Progenitor cell of endocrine pancreas (in vitro differentiated cells): ENCODE measurements around the gene KCNJ3. TPM values are rescaled to one million over a fixed set of nuclear protein-coding genes. Genes with fewer than 3 reads are reported as not detected.

ENCODE experiments used
- DNase-seq: peaks from one replicate; pipeline ENCODE4 v3.0.0; 2021; ENCODE audit warnings: low spot score; ENCODE audit not compliant: unreplicated experiment
- H3K27ac Mint-ChIP-seq: 2 replicates; pipeline ENCODE4 v1.8.0; 2021; ENCODE audit warnings: mild to moderate bottlenecking, moderate library complexity, mixed read lengths
- H3K27me3 Mint-ChIP-seq: 2 replicates; pipeline ENCODE4 v1.8.0; 2021; ENCODE audit warnings: mixed read lengths
- H3K36me3 Mint-ChIP-seq: 2 replicates; pipeline ENCODE4 v1.8.0; 2022; ENCODE audit warnings: mixed read lengths; ENCODE audit not compliant: insufficient read depth
- H3K4me1 Mint-ChIP-seq: 2 replicates; pipeline ENCODE4 v1.8.0; 2021; ENCODE audit warnings: low read depth, mixed read lengths
- H3K4me3 Mint-ChIP-seq: 2 replicates; pipeline ENCODE4 v1.8.0; 2021; ENCODE audit warnings: low read depth, mild to moderate bottlenecking, moderate library complexity, mixed read lengths
- H3K9me3 Mint-ChIP-seq: 2 replicates; pipeline ENCODE4 v1.8.0; 2021; ENCODE audit warnings: low read depth, mixed read lengths
- total RNA-seq: library from RNA; stranded (reverse); gene quantifications from 2 replicates; pipeline ENCODE4 v1.2.1, GENCODE V29; 2021
- TF ChIP-seq, protein P1 (sequence below): fragments of 200-600 bp; sonication (generic); IDR thresholded peaks from one replicate; pipeline ENCODE4 v1.5.0; 2021; ENCODE audit warnings: antibody characterized with exemption, mild to moderate bottlenecking; ENCODE audit not compliant: unreplicated experiment

KCNJ3 gene
- total RNA-seq, 1 donor from 2014 or later: 9.6 TPM

DNA sequence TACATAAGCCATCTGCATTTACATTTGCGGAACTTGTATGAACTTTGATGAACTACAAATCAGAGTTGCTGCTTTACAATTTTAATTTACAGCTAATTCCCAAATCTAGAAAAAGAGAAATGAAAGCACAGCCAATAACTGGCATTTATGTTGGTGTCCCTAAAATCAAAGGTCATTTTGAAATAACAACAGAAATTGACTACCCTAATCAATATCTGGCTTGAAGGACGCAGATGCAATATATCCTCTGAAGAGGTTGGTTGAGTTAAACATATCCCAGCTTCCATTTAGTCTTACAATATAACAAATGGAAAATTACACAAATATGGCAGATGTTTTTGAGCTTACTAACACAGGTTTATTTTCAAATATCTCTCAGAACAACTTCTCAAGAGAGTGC lies 177.5 kb downstream of the KCNJ3 start:
- no peak overlapping the region for H3K27ac Mint-ChIP-seq
- DNase-seq: no peak
- H3K4me1 Mint-ChIP-seq: peaks cover 6% of the 10 kb centered on the region
- H3K27me3 Mint-ChIP-seq: no peaks in the 10 kb centered on the region
- no peaks in the 10 kb centered on the region for H3K9me3 Mint-ChIP-seq
- no peaks in the 10 kb centered on the region for H3K36me3 Mint-ChIP-seq
- H3K4me3 Mint-ChIP-seq: no peak overlapping the region
- TF ChIP-seq, protein P1, sequence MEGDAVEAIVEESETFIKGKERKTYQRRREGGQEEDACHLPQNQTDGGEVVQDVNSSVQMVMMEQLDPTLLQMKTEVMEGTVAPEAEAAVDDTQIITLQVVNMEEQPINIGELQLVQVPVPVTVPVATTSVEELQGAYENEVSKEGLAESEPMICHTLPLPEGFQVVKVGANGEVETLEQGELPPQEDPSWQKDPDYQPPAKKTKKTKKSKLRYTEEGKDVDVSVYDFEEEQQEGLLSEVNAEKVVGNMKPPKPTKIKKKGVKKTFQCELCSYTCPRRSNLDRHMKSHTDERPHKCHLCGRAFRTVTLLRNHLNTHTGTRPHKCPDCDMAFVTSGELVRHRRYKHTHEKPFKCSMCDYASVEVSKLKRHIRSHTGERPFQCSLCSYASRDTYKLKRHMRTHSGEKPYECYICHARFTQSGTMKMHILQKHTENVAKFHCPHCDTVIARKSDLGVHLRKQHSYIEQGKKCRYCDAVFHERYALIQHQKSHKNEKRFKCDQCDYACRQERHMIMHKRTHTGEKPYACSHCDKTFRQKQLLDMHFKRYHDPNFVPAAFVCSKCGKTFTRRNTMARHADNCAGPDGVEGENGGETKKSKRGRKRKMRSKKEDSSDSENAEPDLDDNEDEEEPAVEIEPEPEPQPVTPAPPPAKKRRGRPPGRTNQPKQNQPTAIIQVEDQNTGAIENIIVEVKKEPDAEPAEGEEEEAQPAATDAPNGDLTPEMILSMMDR: no peak

DNA sequence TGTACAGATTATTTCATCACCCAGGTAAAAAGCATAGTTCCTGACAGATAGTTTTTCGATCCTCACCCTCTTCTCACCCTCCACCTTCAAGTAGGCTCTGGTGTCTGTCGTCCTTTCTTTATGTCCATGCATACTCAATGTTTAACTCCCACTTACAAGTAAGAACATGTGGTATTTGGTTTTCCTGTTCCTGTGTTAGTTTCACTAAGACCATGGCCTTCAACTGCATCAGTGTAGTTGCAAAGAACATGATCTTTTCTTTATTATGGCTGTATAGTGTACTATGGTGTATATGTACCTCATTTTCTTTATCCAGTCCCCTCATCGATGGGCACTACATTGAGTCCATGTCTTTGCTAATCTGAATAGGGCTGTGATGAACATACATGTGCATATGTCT lies 184.2 kb downstream of the KCNJ3 start:
- Mint-ChIP-seq H3K27ac (no peak overlapping the region), H3K9me3 (peaks cover 22% of the 10 kb centered on the region), H3K4me1 (no peaks in the 10 kb centered on the region), H3K4me3 (no peak overlapping the region), H3K36me3 (no peaks in the 10 kb centered on the region), H3K27me3 (no peaks in the 10 kb centered on the region)
- TF ChIP-seq, protein P1: no peak
- DNase-seq: no peak

DNA sequence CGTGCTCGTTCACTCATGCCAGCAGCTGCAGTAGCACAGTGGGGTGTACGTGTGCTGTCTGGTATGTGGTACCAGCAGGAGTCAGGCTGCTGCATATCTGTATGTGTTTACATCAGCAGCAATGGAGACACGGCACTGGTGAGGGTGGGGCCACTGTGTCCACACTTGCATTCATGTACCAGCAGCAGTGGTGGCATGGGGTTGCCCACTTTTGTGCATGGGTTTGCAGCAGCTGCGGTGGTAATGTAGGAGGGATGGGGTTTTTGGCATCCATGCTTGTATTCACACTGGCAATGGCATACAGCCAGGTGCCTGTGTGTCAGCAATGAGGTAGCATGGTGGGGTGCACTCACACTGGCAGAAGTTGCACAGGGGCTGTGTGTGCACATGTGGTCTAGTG lies 187.8 kb downstream of the KCNJ3 start:
- no peaks in the 10 kb centered on the region for H3K27me3 Mint-ChIP-seq
- H3K4me1 Mint-ChIP-seq: no peaks in the 10 kb centered on the region
- H3K4me3 Mint-ChIP-seq: no peak overlapping the region
- no peak overlapping the region for H3K27ac Mint-ChIP-seq
- peaks cover 32% of the 10 kb centered on the region for H3K9me3 Mint-ChIP-seq
- TF ChIP-seq, protein P1: no peak
- peaks cover 1% of the 10 kb centered on the region for H3K36me3 Mint-ChIP-seq
- no peak for DNase-seq

DNA sequence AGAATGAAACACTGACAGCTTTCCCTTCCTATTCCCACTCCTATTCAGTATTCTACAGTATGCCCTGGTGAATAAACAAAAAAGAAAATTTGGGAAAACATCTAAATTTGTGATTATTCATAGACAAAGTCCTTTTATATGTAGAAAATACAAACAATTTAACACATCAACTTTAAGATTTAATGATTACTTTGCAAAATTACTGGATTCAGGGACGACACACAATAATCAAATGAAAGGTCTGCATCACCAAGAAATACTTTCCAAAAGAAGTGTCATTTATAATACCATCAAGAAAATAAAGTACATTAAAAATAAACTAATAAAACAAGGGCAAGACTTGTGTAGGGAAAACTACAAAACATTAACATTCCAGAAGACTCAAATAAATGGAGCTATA lies 199.8 kb downstream of the KCNJ3 start:
- TF ChIP-seq, protein P1: no peak
- peaks cover 5% of the 10 kb centered on the region for H3K9me3 Mint-ChIP-seq
- H3K4me3 Mint-ChIP-seq: no peak overlapping the region
- no peaks in the 10 kb centered on the region for H3K36me3 Mint-ChIP-seq
- no peaks in the 10 kb centered on the region for H3K27me3 Mint-ChIP-seq
- H3K4me1 Mint-ChIP-seq: peaks cover 3% of the 10 kb centered on the region
- no peak for DNase-seq
- H3K27ac Mint-ChIP-seq: no peak overlapping the region

DNA sequence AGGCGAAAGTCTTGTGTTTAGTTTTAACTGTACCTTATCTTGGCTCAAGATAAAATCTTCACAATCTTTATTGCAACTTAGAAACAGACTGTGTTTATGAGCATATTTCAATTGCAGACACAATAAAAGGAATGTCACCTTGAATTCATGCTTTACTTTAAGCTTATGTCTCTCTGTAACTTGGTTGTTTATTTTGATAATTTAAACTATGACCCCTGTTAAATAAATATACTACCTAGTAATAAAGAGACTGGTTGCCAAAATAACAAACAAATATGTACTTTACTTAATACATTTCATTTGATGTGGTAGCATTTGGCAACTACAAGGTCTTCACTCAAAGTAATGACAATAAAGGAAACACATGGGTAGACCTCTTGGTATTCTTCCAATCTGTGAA lies 202.6 kb downstream of the KCNJ3 start:
- Mint-ChIP-seq H3K4me1 (peaks cover 1% of the 10 kb centered on the region), H3K9me3 (peaks cover 11% of the 10 kb centered on the region), H3K27ac (no peak overlapping the region), H3K4me3 (no peak overlapping the region), H3K36me3 (no peaks in the 10 kb centered on the region), H3K27me3 (no peaks in the 10 kb centered on the region)
- TF ChIP-seq, protein P1: no peak
- no peak for DNase-seq
